H54 (cell line): ENCODE measurements around the gene KIT.

Source experiments
- DNase-seq: peaks from one replicate; pipeline ENCODE4 v3.0.0; 2011; ENCODE audit warnings: low spot score, mixed read lengths; ENCODE audit not compliant: insufficient read length
- FAIRE-seq: peaks from 3 replicates; lab custom pipeline; 2011; peaks lifted over from hg19 to GRCh38; lab: Jason Lieb, UNC
- POLR2A ChIP-seq: IDR thresholded peaks from 2 replicates; pipeline ENCODE4 v1.6.1; 2011; ENCODE audit warnings: low read depth, mild to moderate bottlenecking, low read length

KIT gene

DNA sequence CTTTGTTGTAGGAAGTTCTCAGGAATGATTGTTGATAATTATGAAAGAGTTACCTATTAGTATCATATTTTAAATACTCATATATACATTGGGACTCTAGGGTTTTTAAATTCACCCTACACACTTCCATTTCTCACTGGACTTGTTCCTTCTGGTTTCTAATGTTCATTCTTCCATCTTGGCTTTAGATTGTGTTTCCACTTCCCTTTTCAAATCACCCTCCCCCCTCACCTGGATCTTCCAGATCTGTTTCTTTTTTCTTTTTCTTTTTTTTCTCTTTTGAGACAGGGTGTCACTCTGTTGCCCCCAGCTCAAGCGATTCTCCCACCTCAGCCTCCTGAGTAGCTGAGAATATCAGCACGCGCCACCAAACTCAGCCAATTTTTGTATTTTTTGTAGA is 6.7 kb upstream of the KIT start:
- no peak for DNase-seq
- TF ChIP-seq POLR2A: no peak
- FAIRE-seq: no peak

DNA sequence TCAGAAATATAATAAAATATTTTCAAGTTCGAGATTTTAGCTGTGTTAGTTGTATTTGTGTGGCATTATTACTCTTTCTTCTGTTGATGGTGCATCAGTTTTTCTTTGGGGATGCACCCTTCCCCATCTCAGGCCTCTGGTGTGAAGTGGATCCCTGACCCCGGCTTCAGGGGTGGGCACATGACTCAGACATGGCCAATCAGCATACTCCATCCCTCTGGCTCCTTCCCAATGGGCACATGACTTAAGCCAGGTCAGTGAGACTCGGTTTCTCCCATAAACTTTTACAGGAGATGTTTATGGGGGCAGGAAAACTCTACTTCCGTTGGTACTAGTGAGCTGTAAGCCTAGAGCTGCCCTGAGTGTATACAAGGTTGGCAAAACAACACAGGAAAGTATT is 3.0 kb upstream of the KIT start:
- DNase-seq (no peak), FAIRE-seq (no peak)
- TF ChIP-seq POLR2A: no peak

DNA sequence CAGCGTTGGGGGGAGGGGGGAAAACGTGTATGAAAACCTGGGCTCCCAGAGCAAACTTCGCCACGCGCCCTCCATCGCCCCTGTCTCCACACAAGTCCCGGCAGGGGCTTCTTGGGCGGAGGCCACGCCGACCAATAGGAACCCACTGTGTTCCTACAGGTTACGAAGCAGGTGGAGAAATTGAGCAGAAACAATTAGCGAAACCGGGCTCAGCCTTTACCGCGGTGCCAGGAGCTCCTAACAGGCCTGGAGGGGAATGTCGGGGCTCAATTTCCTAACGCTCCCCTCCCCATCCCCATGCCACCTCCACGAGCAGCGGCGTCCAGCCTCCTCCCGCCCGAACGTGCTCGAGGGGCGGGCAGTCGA is 589 bp upstream of the KIT start:
- FAIRE-seq: no peak
- DNase-seq: no peak

DNA sequence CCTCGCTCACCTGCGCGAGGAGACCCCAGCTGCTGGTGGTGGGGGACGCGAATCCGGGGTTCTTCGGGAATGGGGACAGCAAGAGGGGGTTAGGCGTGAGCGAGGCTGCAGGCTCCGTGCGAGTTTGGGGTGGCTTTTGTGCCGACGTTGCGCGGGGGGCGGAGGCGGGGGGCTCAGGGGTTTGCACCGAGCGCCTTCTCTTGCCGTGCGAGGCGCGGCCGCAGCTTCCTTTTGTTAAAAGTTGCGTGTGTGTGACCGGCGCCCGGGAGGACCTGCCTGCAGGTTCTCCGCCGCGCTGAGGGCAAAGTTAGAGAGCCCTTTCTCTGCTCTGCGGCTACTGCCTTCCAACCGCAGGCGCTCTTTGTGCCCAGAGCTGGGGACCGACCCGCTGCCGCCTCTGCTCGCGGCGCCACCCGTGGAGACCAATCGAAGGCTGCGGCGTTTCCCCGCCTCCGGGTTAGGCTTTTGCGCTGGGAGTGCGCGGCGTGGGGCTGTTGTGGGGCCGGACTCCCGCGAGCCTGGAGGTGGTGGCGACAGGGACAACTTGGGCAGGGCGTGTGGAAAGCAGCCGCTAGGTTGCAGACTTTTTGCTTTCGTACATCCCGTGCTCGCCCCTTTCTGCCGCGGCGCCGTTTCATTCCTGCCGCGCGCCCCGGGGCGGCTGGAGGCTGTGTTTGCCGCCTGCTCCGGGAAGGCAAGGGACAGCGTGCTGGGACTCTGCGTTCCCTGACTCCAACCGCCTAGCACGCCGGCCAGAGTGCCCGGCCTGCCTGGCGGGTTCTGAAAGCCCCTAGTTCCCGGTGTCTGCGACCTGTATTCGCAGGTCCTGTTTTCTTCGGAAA is 716 bp downstream of the KIT start:
- TF ChIP-seq POLR2A: no peak
- FAIRE-seq (no peak), DNase-seq (no peak)

More for the DNA sequence above, 589 bp upstream of the KIT start:
- TF ChIP-seq POLR2A: no peak

DNA sequence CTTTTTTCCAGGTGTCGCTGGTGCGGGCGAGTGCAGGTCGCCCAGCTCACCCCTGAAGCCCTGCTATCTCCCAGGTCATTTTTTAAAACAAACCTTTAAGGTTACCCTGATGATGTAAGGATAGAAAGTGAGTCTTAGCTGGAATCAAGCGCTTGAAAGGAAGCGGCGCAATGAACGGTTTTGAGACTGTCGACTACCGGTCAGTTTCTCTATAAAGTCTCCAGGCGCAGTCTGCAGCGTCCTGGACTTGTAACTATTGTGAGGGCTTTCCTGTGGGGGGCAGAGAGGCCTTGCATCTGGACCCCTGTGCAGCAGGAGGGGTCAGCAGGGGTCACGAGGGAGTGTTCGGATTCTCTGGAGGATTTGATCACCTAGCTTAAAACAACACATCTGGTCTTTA is 1.6 kb downstream of the KIT start:
- DNase-seq (no peak), FAIRE-seq (no peak)
- TF ChIP-seq POLR2A: no peak

DNA sequence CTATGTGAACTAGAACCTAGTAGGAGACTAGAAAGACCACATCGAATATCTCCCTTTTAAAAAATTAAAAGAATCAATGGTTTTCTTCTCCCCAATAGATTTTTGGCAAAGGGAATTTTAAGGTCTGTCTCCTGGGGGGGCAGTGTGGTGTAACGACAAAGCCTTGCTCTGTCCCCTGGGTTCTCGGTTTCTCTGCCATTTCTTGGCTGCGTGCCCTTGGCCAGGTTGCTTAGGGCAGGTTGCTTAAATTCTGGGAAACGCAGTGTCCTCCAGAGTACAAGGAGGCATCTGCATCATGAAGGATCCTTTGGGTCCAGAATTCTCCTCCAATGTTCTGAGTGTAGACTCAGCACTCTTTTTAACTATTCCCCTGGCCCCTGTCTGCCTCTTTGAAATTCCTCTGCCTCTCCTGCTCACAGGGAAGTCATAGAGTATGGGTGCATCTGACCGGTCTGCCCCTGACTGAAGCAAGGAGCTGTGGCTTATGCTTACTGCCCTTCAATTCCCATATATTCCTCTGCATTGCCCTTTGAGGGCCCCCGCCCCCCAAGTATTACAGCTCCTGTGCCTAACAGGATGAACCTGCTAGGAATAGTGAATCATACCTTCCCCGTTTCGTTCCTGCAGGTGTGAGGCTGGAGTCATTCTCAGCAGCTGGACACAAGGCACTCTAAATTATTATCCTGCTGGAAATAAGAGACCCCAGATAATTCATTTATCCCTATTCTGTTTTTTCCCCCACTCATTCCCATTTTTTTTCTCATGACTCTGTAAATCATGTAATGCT is 2.2 kb downstream of the KIT start:
- DNase-seq: no peak
- TF ChIP-seq POLR2A: no peak
- no peak for FAIRE-seq

DNA sequence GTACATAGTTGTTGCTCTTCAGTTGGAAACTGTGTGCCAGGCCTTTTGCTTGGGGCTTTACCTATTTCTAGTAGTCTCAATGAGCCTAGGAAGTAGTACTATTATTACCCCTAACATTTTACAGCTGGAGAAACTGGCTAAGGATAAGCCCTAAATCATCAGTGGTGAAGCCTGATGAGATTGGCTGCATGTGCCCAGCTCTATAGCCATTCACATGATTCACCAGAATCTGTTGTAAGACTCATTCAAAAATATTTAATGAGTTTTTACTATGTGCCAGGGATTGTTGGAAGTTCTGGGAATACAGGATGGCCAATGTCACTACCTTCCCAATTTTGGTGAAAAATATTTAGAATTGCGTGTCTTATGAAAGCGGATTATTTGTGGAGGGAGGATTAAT is 2.8 kb downstream of the KIT start:
- DNase-seq (no peak), FAIRE-seq (no peak)
- TF ChIP-seq POLR2A: no peak

DNA sequence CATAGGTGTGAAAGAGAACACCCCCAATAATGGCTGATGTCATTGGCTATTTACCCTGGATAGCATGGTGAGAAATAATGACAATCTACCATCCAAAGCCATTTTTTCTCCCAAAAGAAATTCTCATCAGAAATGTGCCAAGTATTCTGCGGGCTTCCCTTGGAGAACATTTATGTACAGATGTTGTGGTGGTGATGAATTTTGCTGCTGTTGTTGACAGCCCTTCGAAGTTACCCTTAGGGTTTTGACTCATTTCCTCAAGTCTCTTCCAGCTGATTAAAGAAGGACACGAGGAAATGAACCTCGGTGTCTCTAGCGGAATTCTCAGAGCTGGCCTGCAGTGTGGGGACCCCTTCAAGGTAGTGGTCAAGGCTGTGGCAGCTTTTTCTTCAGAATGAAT is 3.4 kb downstream of the KIT start:
- DNase-seq (no peak), FAIRE-seq (no peak)
- TF ChIP-seq POLR2A: no peak

DNA sequence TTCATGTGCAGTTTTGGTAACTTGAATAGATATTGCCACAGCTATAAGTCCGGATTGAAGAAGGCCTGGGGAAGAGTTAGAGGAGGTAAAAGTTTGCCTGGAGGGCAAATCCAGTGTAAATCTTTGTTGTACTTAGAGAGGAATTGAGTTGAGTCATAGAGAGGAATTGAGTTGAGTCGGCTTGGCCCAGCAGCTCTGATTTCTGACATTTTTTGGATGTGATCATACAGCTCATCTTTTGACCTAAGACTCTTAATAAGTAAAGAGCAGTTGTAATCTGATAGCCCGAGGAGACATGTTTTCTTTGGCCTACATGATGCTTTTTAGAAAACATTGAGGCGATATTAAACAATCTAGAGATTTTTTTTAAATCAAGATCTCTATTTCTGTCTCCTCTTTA is 3.9 kb downstream of the KIT start:
- no peak for TF ChIP-seq POLR2A
- no peak for FAIRE-seq
- DNase-seq: peak; percentile 49

DNA sequence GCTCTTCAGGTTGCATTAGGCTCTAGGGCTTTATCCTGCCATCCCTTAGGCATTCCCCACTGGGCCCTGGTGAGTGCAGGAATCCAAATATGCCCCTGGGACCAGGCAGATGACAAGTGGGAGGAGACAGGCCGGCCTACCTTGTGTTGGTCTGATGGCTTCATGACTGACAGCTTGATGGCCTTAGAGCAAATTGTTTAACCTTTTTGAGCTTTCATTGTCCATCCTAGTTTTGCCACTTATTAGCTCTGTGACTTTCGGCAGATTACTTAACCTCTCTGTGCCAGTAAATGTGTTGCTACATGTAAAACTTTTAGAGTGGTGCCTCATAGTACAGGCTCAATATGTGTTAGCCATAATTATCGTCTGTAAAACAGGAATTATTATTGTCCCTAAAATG is 4.4 kb downstream of the KIT start:
- FAIRE-seq: no peak
- TF ChIP-seq POLR2A: no peak

DNA sequence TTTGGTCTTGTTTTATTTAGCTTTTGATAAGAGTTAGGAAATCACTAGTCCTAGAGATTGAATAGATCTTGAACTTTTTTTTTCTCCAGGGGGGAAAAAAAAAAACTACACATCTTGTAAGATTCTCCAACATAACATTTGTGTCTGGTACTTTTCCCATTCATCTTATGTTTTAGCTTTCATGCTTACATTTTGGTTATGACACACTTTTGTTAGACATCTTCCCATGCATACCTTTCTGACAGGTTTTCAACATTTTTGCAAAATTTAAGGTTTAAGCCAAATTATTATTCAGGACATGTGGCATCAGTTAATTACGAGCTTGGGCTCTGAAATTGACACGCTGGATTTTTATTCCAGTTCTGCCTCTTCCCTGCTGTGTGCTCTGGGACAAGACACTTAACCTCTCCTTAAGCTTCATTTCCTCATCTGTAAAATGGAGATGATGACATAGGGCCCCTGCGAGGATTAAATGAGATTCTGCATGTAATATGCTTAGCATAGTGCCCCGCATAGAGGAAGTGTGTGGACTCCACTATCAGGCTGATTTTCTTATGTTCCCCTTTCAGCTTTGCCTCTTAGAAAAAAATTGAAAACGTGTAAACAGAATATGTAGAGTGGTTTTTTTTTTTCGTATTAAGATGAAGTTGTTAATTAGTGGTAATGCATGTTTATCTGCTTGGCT is 5.3 kb downstream of the KIT start:
- no peak for FAIRE-seq
- DNase-seq: no peak
- no peak for TF ChIP-seq POLR2A

More for the DNA sequence above, 4.4 kb downstream of the KIT start:
- DNase-seq: no peak

DNA sequence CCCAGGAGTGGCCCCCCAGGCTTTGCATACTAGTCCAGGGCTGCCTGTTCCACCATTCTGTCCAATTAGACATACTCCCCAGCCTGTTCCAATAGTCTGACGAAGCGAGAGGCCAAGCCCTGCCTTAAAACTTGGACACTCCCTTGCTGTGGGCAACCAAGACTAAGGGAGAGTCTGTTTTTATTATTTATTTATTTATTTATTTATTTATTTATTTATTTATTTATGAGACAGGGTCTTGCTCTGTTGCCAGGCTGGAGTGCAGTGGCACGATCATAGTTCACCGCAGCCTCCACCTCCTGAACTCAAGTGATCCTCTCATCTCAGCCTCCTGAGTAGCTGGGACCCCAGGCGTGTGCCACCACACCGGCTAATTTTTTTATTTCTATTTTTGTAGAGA is 6.6 kb downstream of the KIT start:
- DNase-seq (no peak), FAIRE-seq (no peak)
- TF ChIP-seq POLR2A: no peak

DNA sequence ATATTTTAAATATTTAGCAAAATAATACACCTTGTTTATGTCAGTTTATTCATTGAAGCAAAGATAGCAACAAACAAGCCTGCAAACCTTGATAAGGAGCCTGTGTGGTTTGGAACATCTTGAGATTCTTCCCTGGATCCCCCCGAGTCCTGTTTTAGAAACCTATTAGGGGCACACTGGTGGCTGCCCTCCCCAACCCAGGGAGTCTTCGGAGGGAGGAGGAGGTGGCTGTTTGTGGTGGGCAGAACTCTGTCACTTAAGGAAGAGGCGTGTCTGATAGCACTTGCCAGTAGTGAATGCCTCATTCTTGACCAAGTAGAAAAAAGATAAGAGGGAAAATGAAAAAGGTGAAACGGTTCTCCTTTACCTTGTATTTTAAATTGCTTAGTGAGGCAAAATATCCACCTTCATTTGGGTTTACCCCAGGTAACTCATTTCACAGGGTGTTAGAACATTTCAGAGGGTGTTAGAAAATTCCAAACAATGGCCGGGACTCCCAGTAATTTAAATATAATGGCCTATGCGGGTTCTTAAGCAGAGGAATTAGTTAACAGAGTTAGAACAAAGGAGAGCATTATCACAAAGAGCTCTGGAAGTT is 10.4 kb downstream of the KIT start:
- DNase-seq (no peak), FAIRE-seq (no peak)
- TF ChIP-seq POLR2A: no peak

DNA sequence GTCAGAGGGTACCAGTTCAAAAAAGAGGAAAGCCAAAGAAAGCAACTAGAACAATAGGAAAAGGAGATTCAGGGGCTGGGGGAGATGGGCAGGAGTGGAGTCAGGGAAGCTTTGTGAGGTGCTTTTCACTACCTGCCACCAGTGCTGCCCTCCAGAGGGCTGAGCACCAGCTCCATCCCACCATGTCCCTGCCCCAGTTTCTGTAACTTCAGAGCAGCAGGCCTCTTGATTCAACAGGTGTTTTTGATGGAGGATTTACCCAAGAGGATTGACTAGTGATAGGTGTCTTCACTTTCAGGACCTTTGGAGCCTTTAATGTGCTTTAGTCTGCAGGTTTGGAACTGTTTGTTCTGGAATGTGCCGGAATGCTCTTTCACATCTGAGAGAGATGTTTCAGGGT is 12.1 kb downstream of the KIT start:
- no peak for FAIRE-seq
- DNase-seq: no peak
- TF ChIP-seq POLR2A: no peak
